HG03175 (cell line): ENCODE data around the gene HOXB5.

Experiments
- ATAC-seq: cut with Tn5 transposase; IDR thresholded peaks from one replicate; pipeline ENCODE4 v1.9.1; 2021; ENCODE audit warnings: mild to moderate bottlenecking, moderate library complexity; ENCODE audit not compliant: unreplicated experiment

The HOXB5 gene

GRCh38 chr17:48605409-48605919 is 11.9 kb upstream of the HOXB5 start:
- ATAC-seq = no peak

GRCh38 chr17:48604770-48605329 is 11.3 kb upstream of the HOXB5 start, which contains the start of gene HOXB6:
Gene HOXB6 (minus strand): TSS chr17:48604986. CDS start chr17:48598150, 6,836 bp downstream.
- ATAC-seq = no peak

- ATAC-seq = no peak
Observed at GRCh38 chr17:48603959-48604769, 10.6 kb upstream of the HOXB5 start.

- ATAC-seq = no peak
Observed at GRCh38 chr17:48601539-48602425, 8.2 kb upstream of the HOXB5 start.

GRCh38 chr17:48601207-48601538 is 7.6 kb upstream of the HOXB5 start:
- ATAC-seq = no peak

- no peak for ATAC-seq
Observed at GRCh38 chr17:48600244-48601098, 6.9 kb upstream of the HOXB5 start.

- ATAC-seq = no peak
Observed at GRCh38 chr17:48599354-48599753, 5.8 kb upstream of the HOXB5 start.

- ATAC-seq = no peak
Observed at GRCh38 chr17:48598736-48599135, 5.2 kb upstream of the HOXB5 start.

- ATAC-seq = no peak
Observed at GRCh38 chr17:48597778-48598631, 4.4 kb upstream of the HOXB5 start.

GRCh38 chr17:48597528-48597777 is 3.9 kb upstream of the HOXB5 start:
- no peak for ATAC-seq

- ATAC-seq = no peak
Observed at GRCh38 chr17:48596735-48597527, 3.4 kb upstream of the HOXB5 start.

- no peak for ATAC-seq
Observed at GRCh38 chr17:48596000-48596734, 2.6 kb upstream of the HOXB5 start.

GRCh38 chr17:48595278-48595999 is 1.9 kb upstream of the HOXB5 start:
- no peak for ATAC-seq

- no peak for ATAC-seq
Observed at GRCh38 chr17:48594538-48595277, 1.1 kb upstream of the HOXB5 start.

GRCh38 chr17:48593840-48594537 is 410 bp upstream of the HOXB5 start:
- ATAC-seq = peak; percentile 43

- no peak for ATAC-seq
Observed at GRCh38 chr17:48592577-48592976, 1.0 kb downstream of the HOXB5 start.
